ENCODE data around the gene SI.

GRCh38 chr3:165125836-165126235 lies 47.5 kb upstream of the SI start:
- TF ChIP-seq EZH2 (IDR thresholded peaks at IDR 0.05; ENCODE audit: borderline replicate concordance, low read depth, low read length, severe bottlenecking) (no peak), CTCF (IDR thresholded peaks at IDR 0.05; ENCODE audit: extremely low read depth in 1 of 2, insufficient read depth in 1 of 2, low read depth in 1 of 2, low read length in 2 of 2) (no peak), POLR2AphosphoS5 (IDR thresholded peaks at IDR 0.05; ENCODE audit: insufficient read depth, low read depth, low read length) (no peak), POLR2A (IDR thresholded peaks at IDR 0.05; ENCODE audit: low read depth, low read length) (no peak), MAX (IDR thresholded peaks at IDR 0.05; ENCODE audit: insufficient read depth, insufficient read length) (no peak), MYC (IDR thresholded peaks at IDR 0.05; ENCODE audit: low read depth, low read length) (no peak), FOS (IDR thresholded peaks at IDR 0.05; ENCODE audit: borderline replicate concordance, insufficient read depth, low read length) (no peak)
